Left lobe of liver (tissue), 2 donors: ENCODE measurements around the gene MEIOC. TPM values are rescaled to one million over a fixed set of nuclear protein-coding genes. Genes with fewer than 3 reads are reported as not detected.
"Not testable (repeated sequence)": the region's sequence is repeated elsewhere in the genome, so short reads cannot be mapped to it uniquely, and the experiment has no call there.

Source experiments
- ATAC-seq: fragments of 200-7000 bp; cut with Tn5 transposase; one replicate; pipeline ENCODE4 v1.9.1; 2020; ENCODE audit warnings: mild to moderate bottlenecking, moderate library complexity
- DNase-seq: peaks from one replicate; pipeline ENCODE4 v3.0.0-alpha.2; 2020; ENCODE audit warnings: low spot score
- total RNA-seq: library from RNA; stranded (reverse); gene quantifications from one replicate; pipeline ENCODE4 v1.2.1, GENCODE V29; 2021
- donor health status: DM: no; HTN: no; CAD: no; lungs with moderate emphysema.
- donor health status: DM: no; HTN: yes; CAD: no.

MEIOC gene
- total RNA-seq, 1 donor from 2014 or later: not detected

DNA sequence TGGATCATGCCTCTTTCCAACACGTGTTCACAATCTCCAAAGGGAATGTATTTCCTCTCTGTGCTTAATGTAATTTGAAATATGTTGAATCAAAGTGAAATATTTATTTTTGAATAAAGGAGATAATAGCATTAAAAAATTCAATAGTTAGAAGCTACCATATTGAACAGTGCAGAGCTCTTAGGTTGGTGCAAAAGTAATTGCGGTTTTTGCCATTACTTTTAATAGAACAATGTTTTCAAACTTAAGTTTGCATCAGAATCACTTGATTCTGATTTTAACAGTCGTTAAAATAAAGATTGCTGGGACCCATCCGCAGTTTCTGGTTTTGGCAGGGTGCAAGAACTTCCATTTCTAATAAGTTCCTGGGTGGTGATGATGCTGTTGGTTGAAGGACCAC, 10.0 kb upstream of the MEIOC start:
- ATAC-seq: no peak
- no peak for DNase-seq

- ATAC-seq: no peak
- DNase-seq: no peak
Observed at GRCh38 chr17:44647736-44648135, 8.5 kb upstream of the MEIOC start.

DNA sequence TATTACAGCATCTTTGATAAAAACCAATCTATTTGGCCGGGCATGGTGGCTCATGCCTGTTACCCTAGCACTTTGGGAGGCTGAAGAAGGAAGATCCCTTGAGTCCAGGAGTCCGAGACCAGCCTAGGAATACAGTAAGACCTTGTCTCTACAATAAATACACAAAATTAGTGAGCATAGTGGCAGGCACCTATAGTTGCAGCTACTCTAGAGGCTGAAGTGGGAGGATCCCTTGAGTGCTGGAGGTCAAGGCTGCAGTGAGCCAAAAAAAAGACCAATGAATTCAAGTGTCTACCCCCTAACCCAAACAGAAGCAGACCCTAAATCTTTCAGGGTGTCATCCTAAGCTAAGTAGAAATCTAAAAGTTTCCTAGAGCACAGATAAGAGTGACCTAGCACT, 7.3 kb upstream of the MEIOC start:
- DNase-seq (no peak), ATAC-seq (no peak)

- no peak for DNase-seq
- no peak for ATAC-seq
Observed at GRCh38 chr17:44651228-44651627, 5.0 kb upstream of the MEIOC start.

GRCh38 chr17:44652727-44653126, 3.5 kb upstream of the MEIOC start:
- ATAC-seq (no peak), DNase-seq (no peak)

DNA sequence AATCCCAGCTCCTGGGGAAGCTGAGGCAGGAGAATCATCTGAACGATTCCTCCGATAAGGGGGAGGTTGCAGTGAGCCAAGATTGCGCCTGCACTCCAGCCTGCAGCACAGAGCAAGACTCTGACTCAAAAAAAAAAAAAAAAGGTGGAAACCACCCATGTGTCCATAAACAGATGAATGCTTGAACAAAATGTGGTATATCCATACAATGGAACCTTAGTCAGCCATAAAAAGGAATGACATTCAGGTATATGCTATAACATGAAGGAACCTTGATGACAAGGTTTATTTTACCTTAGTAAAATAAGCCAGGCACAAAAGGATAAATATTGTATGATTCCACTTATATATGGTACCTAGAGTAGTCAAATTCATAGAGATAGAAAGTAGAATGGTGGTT, 2.9 kb upstream of the MEIOC start:
- no peak for ATAC-seq

DNA sequence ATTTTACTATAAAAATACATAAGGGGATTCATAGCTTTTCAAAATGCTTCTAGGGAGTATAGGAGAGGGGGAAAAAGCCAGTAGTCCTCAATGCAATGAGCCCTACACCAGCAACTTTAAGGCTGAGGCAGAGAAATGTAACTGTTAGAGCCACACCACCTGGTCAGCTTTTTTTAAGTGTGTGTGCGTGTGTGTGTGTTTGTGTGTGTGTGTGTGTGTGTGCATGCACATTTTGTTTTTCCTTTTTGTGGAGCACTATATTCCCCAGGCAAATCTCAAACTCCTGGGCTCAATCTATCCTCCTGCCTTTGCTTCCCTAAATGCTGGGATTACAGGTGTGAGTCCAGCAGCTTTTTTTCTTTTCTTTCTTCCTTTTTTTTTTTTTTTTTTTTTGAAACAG, 2.3 kb upstream of the MEIOC start:
- DNase-seq (no peak), ATAC-seq (no peak)

More for the DNA sequence above, 2.9 kb upstream of the MEIOC start:
- DNase-seq: no peak

GRCh38 chr17:44661835-44662234, 5.6 kb downstream of the MEIOC start:
- no peak for ATAC-seq
- DNase-seq: no peak

DNA sequence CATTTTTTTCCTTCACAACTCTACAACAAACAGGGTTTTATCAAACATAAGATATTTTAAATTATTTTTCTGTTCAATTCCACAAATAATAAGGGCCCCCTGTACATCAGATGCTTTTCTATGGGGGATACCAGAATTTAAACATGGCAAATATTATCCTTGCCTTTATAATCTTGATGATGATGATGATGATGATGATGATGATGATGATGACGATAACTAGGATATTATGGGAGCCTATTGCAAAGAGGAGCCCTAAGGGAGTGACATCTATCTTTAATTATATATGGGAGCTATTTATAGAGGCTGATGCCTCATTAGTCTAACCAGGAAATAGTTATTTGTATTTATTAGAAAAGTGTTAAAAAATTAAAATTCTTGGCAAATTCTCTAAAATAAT, 6.8 kb downstream of the MEIOC start:
- DNase-seq (no peak), ATAC-seq (no peak)

GRCh38 chr17:44664867-44665266, 8.6 kb downstream of the MEIOC start:
- no peak for DNase-seq

DNA sequence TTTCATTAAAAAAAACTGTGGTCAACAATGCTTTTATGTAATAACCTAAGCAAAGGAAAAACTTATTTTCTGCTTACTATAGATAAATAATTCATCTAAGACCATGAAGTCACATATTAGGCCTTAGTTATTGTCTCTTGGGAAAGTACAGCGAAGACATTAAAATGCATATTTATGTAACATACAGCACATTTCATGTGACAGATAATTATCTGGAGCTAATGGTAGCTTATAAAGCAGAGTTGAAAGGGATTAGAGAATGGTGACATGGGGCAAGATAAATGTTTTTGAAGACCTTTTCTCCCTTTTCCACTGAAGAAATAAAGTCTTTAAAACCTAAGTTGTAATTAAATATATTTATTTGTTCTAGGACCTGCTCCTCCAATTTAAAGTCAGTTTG, 9.7 kb downstream of the MEIOC start:
- ATAC-seq (no peak), DNase-seq (no peak)

More at GRCh38 chr17:44664867-44665266, 8.6 kb downstream of the MEIOC start:
- ATAC-seq: no peak

DNA sequence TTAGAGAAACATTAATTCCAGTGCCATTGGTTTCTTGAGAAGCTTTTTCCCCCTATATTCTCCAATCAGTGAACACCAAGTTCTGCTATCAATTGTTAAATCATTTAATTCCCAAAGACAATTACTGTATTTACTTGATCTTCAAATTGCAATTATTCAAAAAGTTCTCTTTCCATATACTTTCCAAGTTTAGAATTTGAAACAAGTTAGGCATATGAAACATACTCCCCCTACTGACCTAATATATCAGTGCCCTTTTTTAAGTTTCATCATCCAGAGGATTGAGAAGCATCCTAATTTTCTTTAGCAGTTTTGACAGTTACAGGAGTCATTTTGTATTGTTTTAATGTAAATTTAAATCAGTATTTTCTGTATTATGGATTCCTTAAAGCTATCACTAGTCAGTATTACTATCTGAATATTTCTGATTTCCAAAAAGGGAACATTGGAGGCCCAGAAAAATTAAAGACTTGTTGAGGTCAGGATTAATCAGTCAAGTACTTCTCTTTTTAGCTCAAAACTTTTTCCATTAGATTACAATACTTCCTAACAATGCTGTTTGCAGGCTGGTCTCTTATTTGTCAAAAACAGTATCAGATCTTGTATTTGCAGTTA, 16.3 kb downstream of the MEIOC start:
- ATAC-seq (no peak), DNase-seq (no peak)

DNA sequence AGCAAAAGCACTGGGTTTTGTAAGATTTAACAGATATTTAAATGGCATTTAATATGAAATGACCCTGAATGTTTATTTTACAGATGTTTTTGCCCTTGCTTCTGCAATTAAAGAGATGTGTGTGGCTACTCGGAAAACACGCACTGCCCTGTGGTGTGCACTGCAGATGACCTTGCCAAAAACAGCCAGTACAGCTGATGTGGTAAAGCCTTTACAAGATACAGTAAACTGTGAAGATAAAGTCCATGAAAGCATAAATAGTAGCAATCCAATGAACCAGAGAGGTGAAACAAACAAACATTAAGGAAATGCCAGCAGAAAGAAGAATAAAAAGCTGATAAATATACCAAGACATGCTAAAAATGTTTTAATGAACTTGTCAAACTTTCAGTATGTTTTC, 17.6 kb downstream of the MEIOC start:
- no peak for ATAC-seq
- DNase-seq: no peak

- no peak for ATAC-seq
Observed at GRCh38 chr17:44677136-44677535, 20.9 kb downstream of the MEIOC start.

DNA sequence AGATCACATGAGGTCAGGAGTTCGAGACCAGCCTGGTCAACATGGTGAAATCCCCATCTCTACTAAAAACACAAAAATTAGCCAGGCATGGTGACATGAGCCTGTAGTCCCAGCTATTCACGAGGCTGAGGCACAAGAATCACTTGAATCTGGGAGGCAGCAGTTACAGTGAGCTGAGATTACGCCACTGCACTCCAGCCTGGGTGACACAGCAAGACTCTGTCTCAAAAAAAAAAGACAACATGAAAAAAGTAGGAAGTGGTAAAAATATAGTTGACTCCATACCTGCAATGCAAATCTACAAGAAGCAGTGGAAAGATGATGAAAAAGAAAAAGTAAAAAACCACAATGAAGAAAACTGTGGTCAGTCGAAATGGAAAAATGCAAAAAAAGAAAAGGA, 27.0 kb downstream of the MEIOC start:
- DNase-seq: not testable (repeated sequence)

More at GRCh38 chr17:44677136-44677535, 20.9 kb downstream of the MEIOC start:
- DNase-seq: no peak

DNA sequence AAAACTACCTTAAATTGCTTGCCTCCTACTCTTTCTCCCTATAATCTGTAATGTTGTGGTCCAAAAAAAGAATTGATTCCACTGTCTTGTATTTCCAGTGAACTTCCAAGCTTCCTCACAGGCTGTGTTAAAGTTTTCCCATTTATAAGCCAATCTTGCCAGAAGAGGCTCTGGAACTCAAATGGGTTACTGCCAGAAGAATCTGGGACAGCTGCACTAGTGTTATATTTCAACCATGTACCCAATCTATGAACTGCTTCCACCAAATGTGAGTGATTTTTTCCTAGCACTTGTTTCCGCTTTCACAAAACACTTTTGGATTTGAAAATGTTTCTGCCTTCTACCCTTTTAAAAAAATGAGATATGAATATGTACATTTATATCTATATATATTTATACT, 31.5 kb downstream of the MEIOC start:
- DNase-seq (no peak), ATAC-seq (no peak)

More for the DNA sequence above, 27.0 kb downstream of the MEIOC start:
- not testable (repeated sequence) for ATAC-seq

DNA sequence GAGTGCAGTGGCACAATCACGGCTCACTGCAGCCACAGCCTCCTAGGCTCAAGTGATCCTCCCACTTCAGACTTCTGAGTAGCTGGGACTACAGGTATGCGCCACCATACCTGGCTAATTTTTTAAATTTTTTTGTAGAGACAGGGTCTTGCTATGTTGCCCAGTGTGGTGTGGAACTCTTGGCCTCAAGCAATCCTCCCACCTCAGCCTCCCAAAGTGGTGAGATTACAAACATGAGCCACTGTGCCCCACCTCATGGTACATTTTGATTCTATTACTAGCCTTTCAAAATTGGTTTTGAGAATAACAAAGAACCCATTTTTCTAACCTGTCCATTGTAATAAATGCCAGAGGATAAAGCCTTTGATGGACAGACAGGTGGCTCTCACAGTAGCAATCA, 31.9 kb downstream of the MEIOC start:
- ATAC-seq (no peak), DNase-seq (no peak)

DNA sequence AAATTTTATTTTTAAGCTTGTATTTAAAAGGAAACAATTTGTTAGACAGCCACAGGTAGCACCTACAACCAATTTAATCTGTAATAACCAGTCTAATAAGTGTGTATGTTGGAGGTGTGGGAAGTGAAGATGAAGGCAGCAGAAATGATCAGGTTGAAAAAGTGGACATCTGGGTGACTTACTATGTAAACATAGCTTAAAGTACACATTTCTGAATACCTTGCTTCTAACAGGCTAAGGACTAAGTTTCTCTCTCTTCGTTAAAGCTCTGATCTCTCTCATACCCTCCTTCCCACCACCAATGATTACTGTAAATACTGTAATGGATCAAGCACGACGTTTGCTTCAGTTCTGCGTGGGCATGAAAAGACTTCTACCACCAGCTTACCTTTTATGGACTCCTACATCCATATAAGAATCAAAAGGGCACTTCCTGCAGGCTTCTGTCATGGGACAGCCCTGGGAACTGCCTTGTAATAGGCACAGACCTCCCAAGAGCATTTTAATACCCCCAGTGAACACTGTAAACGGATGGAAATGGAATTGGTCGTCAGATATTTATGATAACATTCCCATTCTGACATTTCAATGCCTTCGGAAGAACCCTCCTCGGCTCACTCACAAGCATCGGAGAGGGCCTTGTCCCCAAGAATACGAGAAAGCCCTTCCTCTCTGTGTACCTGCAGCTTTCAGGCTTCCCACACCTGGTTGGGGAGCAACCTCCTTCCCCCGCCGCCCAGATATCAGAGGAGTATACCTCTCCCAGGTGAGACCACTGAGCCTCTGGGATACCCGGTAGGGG, 32.6 kb downstream of the MEIOC start:
- no peak for ATAC-seq
- DNase-seq: no peak

DNA sequence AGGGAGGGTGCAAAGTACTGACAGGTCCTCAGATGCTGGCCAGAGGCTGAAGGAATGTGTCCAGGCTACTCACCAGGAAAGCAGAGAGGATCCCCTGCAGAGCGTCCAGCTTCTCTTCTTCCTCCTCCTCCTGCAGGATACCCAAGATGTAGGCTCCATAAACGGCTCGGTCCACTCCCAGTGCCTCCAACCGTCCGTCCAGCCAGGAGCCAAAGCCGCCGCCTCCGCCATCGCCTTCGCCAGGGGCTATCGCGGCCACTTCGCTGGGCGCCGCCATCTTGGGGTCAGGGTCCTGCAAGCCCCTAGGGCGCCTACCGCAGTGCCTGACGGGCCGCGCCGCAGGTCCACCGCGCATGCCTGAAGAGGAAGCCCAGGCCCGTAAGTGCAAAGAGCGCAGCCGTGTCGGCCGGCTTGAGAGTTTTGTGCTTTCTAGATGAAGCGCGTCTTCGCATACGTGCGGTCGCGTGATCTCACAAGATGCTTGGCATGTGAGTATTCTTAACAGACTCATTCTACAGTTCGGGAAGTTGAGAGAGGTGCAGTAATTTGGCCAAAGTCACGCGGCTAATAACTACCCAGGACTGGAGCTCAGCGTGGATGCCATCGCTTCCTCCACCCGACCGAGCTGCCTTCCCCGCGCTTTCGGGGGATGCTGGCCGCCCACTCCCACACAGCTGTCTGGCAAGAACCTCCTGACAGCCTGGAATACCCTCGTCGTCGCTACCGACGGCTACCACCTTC, 33.4 kb downstream of the MEIOC start, which contains the start of gene CCDC43:
Gene CCDC43, minus strand, starts transcription at position 300 of the 741 bp plus-strand sequence. Its CDS starts 23 bp downstream, at position 277.
- ATAC-seq: peak; percentile 95
- peak; percentile 93 for DNase-seq

DNA sequence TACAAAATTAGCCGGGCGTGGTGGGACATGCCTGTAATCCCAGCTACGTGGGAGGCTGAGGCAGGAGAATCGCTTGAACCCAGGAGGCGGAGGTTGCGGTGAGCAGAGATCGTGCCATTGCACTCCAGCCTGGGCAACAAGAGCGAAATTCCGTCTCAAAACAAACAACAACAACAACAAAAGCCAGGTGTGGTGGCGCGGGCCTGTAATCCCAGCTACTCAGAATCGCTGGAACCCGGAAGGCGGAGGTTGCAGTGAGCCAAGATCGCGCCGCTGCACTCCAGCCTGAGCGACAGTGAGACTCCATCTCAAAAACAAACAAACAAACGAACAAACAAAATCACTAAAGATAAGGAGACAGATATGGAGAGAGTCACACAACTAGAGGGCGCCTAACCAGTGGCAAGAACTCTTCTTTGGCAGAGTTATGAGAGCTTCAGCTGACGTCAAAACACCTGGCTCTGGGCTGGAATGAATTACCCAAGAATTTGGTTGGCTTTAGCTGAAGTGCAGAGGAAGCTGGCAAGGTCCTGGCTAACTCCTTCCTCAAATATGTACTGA, 34.6 kb downstream of the MEIOC start:
- ATAC-seq (peak; percentile 81), DNase-seq (peak; percentile 71)

GRCh38 chr17:44693609-44694008, 37.3 kb downstream of the MEIOC start:
- no peak for DNase-seq
- no peak for ATAC-seq
